ENCODE measurements around the gene TMEM184B. TPM values are rescaled to one million over a fixed set of nuclear protein-coding genes. Genes with fewer than 3 reads are reported as not detected.

TMEM184B gene
- total RNA-seq, 3 donors from 2014 or later (not counting 1 experiment from before 2014, with no cell fraction given), result 58.1 to 72.5 (median 68.6) TPM

DNA sequence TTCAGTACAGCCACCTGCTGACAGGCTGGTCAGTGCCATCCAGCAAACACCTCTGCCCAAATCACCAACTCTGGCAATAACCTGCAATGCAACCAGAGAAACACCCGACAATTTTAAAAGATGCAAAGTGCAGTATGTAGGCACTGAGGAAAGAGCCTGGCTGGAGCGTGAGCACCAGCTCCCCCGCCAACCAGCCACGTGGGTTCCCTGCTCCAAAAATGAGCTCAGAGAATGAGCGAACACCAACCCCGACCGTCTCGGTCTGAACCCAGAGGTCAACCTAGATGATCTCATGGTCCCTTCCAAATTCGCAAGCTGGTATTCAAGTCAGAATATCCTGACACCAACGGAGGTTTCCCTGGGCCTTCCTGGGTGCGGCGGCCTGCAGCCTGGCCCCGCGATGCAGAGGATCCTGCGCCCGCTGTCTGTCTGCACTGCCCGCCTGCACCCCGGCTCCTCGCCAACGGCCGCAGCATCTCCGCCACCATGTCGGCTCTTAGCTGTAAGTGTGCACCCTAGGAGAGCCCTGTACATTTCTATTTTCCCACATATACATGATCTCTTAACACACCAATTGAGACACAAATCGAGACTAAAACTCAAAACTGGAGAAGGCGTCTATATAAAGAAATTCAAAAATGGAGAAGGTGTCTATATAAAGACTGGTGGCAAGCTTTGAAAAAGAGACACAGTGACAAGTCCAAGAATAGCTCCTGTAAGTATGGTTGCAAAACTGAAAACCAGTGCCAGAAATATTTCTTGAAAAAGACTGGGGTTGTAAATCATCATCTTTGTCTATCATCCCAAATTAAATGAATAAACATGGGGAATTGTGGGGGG lies 22.8 kb downstream of the TMEM184B start:
- Mint-ChIP-seq H3K4me1 (peaks cover 23 to 29% of the 10 kb centered on the region in 2 donors), H3K36me3 (peaks cover 6% of the 10 kb centered on the region), H3K27me3 (ENCODE audit: low read depth in 2 of 2) (no peaks in the 10 kb centered on the region), H3K9me3 (no peaks in the 10 kb centered on the region), H3K27ac (peak overlapping the region in 1 of 2 donors; percentile 36), H3K4me3 (no peak overlapping the region)
- no peak overlapping the region for H3K4me3 ChIP-seq (ENCODE audit: low read length)
- no peaks in the 10 kb centered on the region for H3K27me3 ChIP-seq (ENCODE audit: control insufficient read depth, insufficient read depth, low read length)
- no peak for DNase-seq
- peaks cover 6% of the 10 kb centered on the region for H3K4me1 ChIP-seq (ENCODE audit: control insufficient read depth, insufficient read depth, low read length)
- WGBS (ENCODE audit: insufficient coverage), result 96% methylated on average over 24 of the region's 25 CpGs
- peaks cover 6% of the 10 kb centered on the region for H3K9me3 ChIP-seq (ENCODE audit: control insufficient read depth, insufficient read depth, low read length)
- ATAC-seq, result no peak
- intact Hi-C loops (cut with micrococcal nuclease), result no loop called here
- H3K36me3 ChIP-seq (ENCODE audit: control insufficient read depth, insufficient read depth, low read length), result peaks cover 20% of the 10 kb centered on the region
- TF ChIP-seq, protein P1, sequence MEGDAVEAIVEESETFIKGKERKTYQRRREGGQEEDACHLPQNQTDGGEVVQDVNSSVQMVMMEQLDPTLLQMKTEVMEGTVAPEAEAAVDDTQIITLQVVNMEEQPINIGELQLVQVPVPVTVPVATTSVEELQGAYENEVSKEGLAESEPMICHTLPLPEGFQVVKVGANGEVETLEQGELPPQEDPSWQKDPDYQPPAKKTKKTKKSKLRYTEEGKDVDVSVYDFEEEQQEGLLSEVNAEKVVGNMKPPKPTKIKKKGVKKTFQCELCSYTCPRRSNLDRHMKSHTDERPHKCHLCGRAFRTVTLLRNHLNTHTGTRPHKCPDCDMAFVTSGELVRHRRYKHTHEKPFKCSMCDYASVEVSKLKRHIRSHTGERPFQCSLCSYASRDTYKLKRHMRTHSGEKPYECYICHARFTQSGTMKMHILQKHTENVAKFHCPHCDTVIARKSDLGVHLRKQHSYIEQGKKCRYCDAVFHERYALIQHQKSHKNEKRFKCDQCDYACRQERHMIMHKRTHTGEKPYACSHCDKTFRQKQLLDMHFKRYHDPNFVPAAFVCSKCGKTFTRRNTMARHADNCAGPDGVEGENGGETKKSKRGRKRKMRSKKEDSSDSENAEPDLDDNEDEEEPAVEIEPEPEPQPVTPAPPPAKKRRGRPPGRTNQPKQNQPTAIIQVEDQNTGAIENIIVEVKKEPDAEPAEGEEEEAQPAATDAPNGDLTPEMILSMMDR (IDR thresholded peaks at IDR 0.05), result no peak
- no peak overlapping the region for H3K27ac ChIP-seq (ENCODE audit: low read length)

DNA sequence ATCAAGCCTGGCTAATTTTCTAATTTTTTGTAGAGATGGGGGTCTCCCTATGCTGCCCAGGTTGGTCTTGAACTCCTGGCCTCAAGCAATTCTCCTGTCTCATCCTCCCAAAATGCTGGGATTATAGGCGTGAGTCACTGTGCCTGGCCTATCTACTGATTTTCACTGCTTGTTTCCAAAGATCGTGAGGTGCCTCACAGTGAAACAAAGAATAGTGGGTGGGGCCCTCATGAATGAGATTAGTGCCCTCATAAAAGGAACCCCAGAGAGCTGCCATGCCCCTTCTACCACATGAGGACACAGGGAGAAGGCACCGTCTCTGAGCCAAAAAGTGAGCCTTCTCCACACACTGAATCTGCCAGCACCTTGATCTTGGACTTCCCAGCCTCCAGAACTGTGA lies 23.5 kb downstream of the TMEM184B start:
- no peaks in the 10 kb centered on the region for H3K27me3 ChIP-seq (ENCODE audit: control insufficient read depth, insufficient read depth, low read length)
- Mint-ChIP-seq H3K4me1 (peaks cover 23 to 29% of the 10 kb centered on the region in 2 donors), H3K36me3 (peaks cover 6% of the 10 kb centered on the region), H3K27ac (peak overlapping the region in 1 of 2 donors; percentile 36), H3K27me3 (ENCODE audit: low read depth in 2 of 2) (no peaks in the 10 kb centered on the region), H3K9me3 (no peaks in the 10 kb centered on the region), H3K4me3 (no peak overlapping the region)
- H3K4me1 ChIP-seq (ENCODE audit: control insufficient read depth, insufficient read depth, low read length), result peaks cover 12% of the 10 kb centered on the region
- ATAC-seq, result no peak
- DNase-seq, result no peak
- peaks cover 6% of the 10 kb centered on the region for H3K9me3 ChIP-seq (ENCODE audit: control insufficient read depth, insufficient read depth, low read length)
- H3K36me3 ChIP-seq (ENCODE audit: control insufficient read depth, insufficient read depth, low read length), result peaks cover 25% of the 10 kb centered on the region
- TF ChIP-seq, protein P1 (IDR thresholded peaks at IDR 0.05), result no peak
- intact Hi-C loops (cut with micrococcal nuclease), result no loop called here
- no peak overlapping the region for H3K4me3 ChIP-seq (ENCODE audit: low read length)
- H3K27ac ChIP-seq (ENCODE audit: low read length), result no peak overlapping the region
- WGBS (ENCODE audit: insufficient coverage), result 98% methylated on average over 3 of the region's 3 CpGs

DNA sequence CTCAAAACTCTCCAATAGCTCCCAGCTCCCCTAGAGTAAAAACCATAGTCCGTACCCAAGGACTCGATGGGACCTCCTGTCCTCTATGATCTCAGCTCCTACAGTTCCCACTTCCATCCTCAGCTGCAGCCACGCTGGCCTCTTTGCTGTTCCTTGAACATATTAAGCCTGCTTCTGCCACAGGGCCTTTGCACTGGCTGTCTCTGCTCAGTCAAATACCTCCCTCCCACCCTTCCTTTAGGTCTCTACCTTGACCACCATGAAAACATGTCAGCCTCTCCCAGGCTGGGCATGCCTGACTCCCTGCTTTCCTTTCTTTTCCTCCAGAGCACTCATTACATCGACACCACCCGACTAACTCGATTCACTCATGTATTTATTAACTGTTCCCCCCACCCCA lies 24.5 kb downstream of the TMEM184B start:
- Mint-ChIP-seq H3K4me1 (peaks cover 23 to 34% of the 10 kb centered on the region in 2 donors), H3K36me3 (peaks cover 6% of the 10 kb centered on the region), H3K27ac (no peak overlapping the region), H3K27me3 (ENCODE audit: low read depth in 2 of 2) (no peaks in the 10 kb centered on the region), H3K4me3 (no peak overlapping the region), H3K9me3 (no peaks in the 10 kb centered on the region)
- 95% methylated on average over 6 of the region's 6 CpGs for WGBS (ENCODE audit: insufficient coverage)
- ATAC-seq (no peak), DNase-seq (no peak)
- H3K4me3 ChIP-seq (ENCODE audit: low read length), result no peak overlapping the region
- TF ChIP-seq, protein P1 (IDR thresholded peaks at IDR 0.05), result no peak
- peaks cover 12% of the 10 kb centered on the region for H3K4me1 ChIP-seq (ENCODE audit: control insufficient read depth, insufficient read depth, low read length)
- H3K9me3 ChIP-seq (ENCODE audit: control insufficient read depth, insufficient read depth, low read length), result peaks cover 6% of the 10 kb centered on the region
- H3K36me3 ChIP-seq (ENCODE audit: control insufficient read depth, insufficient read depth, low read length), result peaks cover 33% of the 10 kb centered on the region
- no peaks in the 10 kb centered on the region for H3K27me3 ChIP-seq (ENCODE audit: control insufficient read depth, insufficient read depth, low read length)
- intact Hi-C loops (cut with micrococcal nuclease), result no loop called here
- no peak overlapping the region for H3K27ac ChIP-seq (ENCODE audit: low read length)
